HG02623 (cell line): ENCODE data around the gene RNF113B.

ENCODE experiments used
- ATAC-seq: cut with Tn5 transposase; IDR thresholded peaks from one replicate; pipeline ENCODE4 v1.9.1; 2021; ENCODE audit warnings: moderate library complexity; ENCODE audit not compliant: unreplicated experiment

Gene RNF113B

DNA sequence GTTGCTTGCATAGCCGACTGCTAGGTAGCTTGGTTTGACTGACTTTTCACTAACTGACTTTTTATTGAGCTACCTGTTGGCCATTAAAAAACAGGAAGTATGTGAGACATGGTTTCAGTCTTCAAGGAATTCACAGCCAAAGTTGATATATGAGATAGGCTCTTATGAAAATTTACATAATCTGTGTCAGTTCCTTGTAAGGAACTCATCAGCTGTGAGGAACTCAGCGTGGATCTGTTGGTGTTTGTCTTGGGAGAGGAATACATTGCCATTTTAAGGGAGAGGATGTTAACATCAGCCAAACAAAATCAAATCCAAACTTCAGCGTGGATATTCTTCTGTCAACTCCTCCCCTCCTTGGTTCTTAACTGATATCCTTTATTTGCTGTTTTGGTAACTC lies 2.0 kb downstream of the RNF113B start:
- no peak for ATAC-seq

DNA sequence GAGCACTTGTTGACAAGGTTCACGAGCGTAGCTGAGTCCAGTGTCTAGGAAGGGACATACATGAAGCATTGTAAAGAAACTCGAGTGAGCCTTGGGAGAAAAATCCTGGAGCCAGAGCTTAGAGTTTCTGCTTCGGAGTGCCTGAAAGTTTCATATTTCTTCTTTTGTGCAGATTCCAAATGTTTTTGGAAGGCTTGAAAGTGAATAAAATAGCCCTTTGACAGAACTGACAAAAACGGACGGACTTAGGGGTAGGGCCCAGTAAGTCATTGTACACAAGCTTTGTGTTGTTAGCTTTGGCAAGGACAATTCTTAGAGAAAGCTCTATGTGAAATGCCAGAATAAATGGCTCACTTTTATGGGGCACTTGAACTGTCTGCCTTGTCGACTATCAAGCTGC lies 2.8 kb downstream of the RNF113B start:
- no peak for ATAC-seq

DNA sequence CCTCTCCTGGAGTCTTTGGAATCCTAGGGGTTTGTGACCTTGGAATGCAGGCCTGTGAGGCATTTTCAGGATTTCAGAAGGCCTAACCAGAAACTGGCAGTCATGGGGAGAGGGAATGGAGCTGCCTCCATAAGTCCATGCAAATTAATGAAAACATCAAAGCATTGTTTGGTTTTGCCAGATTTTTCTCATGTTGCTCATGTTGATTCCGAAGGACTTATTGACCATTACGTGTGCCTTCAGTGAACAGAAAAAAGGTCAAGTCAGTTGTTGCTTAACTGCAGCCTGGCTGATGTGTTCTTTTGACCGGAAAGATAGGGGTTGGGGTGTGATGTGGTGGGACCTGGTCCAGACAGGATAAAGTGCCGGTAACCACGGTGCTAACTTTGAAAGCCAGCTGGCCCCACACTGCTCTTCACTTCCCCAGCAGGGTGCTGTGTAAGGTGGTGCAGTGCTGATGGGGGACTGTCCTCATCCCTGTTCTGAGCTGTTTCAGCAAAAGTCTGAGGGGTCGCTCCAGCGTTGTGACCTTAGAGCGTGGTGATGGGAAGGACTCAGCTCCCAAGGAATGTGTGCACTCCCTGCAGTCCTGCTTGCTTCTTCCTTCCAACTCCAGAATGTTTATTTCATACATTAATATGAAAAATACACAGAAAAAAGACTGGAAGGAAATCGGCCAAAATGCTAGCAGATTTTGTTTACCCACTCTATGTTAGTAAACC lies 3.5 kb downstream of the RNF113B start:
- no peak for ATAC-seq

DNA sequence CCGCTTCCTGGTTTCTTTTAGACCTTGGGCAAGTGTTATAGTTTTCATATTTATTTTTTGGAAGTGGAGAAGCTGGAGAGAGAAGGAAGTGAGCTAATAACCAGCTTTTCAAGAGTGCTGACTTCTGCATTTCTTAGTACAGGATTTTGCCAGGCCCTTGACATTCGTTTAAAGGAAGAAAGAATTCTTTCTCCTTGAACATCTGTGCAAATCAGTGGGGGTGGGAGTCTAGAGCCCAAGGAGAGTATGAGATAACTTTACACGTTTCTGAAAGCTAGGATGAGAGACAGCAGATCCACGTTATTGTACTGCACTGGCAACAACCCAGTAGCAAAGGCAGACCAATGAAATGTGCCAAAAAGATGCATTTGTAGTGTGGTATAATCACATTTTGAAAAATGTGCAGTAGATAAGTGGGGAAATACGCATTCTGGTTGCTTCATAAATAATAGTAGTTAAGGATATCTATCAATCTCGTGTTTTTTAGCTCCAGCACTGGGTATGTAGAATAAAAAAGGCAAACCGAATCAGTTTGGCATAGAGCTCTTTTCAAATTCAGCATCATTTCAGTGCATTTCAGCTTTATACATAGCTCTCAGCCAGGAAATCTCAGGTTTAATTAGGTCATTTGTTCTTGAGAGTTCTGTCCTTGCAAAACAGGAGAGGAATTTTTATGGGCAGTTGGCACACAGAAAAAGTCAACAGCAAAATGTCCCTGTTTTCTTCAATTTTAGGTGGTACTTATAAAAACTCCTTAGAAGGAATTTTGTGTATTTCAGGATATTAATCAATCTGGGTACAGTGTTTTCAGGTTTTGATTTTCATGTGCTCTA lies 4.3 kb downstream of the RNF113B start:
- ATAC-seq: no peak

DNA sequence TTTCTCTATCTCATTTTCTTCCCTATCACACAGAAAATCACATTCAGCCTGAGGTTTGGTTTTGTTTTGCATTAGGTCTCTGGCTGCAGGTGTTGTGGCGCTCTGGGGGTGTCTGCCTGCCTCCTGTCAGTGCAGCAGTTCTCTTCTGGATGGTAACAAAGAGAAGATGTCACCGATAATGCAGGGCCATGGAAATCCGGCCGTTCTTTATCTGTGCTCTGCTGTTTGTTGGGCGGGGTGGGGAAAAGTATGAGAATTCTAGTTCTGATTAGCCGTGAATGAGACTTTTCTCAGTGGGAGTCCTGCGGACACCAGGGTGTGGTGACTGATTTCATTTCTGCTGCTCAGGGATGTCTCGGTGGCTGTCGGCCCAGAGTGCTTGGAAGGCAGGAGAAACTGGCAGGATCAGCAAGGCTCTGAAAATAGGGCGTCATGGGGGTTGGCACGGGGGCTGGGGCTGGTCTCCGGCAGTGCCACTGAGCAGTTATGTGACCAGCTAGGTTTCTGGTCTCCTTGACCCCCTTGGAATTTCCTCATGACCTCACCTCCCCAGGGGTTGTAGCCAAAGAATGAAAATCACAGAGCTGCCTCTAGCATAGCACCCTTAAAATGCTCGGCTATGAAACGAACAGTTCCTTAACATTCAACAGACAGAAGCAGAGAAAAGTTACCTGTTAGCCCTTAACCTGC lies 5.0 kb downstream of the RNF113B start:
- no peak for ATAC-seq

DNA sequence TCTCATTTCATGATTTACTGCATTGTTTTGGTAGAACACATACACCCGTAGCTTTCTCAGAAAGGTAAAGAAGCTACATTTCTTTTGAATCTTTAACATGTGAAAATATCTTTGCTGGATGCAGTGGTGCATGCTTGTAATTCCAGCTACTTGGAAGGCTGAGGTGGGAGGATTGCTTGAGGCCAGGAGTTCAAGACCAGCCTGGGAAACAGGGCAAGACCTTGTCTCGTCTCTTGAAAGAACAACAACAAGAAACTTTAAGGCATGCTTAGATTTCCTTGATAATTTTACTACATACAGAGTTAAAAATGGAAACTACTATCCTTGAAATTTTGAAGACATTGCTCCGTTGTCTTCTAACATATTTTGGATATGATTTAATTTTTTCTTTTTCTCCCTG lies 7.7 kb downstream of the RNF113B start:
- no peak for ATAC-seq

DNA sequence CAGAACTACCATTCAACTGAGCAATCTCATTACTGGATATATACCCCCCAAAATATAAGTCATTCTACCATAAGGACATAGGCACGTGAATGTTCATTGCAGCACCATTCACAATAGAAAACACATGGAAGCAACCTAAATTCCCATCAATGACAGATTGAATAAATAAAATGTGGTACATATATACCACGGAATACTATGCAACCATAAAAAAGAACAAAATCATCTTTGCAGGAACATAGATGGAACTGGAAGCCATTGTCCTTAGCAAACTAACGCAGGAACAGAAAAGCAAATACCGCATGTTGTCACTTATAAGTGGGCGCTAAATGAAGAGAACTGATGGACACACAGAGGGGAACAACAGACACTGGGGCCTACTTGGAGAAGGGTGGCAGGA lies 14.1 kb downstream of the RNF113B start:
- ATAC-seq: no peak

DNA sequence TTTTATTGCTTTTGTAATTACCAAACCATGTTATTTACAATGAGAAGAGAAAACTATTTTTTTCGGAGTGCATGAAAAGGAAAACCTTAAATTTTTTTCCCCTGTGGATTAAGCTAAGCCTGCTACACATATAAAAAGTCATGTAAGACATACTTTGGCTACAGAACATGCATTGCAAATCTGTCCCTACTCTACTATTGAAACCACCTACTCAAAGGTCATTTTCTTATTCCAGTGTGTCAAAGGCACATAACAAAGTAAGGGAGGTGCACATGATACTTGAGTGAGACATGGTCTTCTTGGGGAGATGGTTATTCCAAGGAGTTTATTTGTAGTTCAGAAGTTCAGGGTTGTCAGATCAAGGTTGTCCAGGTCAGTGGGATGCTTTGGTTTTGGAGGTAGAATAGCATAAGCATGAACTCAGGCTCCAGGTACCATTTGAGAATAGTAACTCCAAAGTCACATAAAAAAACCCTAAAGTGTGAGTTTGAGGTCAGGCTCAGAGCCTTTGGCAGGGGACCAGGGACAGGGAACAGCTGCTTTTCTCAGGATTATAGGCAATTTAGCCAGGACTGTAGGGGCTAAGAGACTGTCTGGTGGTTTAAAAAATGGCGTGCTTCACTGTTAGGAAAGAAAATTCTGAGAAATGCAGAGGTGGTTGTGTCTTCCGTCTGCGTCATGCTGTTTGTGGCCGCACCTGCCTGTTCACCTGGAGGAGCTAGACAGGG lies 18.7 kb downstream of the RNF113B start:
- no peak for ATAC-seq

DNA sequence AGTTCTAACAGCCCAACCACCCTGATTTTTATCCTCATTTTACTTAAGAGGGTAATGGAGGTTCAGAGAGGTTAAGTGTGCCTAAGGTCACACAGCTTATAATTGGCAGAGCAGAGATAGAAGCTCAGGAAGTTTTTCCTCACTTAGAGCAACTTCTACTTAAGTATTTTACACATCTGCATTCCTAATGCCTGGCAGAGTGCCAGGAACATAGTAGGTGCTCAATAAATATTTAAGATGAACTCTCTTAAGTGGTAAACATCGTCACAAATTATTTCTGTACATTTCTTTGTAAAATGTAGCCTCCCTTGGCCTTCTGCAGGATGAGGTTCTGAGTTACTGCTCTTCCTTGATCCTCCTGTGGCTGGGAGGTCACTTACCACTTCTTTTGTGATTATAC lies 19.5 kb downstream of the RNF113B start:
- no peak for ATAC-seq

DNA sequence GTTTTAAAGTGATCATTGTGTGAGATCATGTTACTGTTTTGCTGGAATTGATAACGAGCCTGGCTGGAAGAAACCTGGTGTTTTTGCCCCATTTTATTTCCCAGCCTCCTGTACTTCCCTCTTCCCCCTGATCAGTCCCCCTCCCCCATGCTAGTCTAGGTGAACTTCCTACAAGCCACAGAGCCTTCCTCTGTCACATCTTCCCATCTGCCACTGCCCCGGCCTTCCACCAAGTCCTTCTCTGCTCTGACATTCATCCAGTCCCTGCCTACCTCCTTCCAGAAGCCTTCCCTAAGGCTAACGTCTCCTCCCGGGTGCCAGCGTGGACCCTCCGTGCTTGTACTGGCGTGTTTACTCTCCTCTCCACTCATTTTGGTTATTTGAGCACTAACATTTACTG lies 19.9 kb downstream of the RNF113B start:
- no peak for ATAC-seq

DNA sequence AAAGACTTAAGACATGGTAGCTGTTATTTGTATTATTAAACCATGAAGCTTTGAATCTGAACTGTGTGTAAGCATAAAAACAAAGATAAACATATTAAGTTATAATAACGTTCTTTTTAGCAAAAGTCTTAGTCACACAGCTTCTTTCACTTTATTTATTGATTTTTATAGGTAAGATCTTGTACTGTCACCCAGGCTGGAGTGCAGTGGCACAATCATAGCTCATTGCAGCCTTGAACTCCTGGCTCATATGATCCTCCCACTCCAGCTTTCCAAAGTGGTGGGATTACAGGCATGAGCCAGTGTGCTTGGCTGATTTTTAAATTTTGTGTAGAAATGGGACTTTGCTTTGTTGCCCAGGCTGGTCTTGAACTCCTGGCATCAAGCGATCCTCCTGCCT lies 20.8 kb downstream of the RNF113B start:
- no peak for ATAC-seq

DNA sequence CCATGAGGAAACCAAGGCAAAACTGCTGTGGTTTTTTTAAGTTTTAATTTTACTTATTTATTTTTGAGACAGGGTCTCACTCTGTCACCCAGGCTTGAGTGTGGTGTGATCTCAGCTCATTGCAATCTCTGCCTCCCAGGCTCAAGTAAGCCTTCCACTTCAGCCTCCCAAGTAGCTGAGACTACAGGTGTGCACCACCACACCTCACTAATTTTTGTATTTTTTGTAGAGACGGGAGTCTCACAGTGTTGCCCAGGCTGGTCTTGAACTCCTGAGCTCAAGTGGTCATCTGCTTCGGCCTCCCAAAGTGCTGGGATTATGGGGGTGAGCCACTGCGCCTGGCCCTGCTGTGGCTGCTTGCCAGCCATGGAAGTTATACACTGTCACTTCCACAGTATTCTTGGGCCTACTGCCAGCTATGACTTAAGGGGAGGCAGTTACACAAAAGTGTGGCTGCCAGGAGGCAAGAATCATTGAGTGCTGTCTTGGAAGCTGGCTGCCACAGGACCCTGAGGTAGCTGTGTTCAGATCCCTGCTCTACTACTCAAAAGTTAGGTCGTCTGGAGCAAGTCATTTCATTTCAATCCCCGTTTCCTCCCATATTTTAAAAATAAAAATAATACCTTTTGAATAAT lies 21.5 kb downstream of the RNF113B start:
- no peak for ATAC-seq

DNA sequence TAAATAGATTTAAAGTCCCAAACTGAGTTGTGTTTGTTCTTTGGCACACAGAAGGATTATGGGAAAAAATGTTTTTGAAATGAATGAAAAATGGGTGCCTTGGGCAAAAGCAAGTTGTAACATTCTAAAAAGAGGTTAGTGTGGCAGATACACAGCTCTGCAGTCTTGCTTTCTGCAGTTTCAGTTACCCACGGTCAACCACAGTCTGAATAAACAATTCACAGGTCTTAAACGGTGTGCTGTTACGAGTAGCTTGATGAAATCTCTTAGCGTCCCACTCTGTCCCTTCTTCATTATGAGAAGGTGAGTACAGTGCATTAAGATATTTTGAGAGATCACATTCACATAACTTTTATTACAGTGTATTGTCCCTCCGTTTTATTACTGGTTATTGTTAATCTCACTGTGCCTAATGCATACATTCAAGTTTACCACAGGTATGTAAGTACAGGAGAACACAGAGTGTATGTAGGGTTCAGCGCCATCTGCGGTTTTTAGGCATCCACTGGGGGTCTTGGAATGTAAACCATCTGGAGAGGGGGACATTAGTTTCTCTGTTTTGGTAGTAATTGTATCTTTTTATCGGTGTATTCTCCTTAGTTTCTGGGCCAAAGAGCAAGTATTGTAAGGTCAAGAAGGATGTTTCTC lies 26.1 kb downstream of the RNF113B start:
- ATAC-seq: no peak

DNA sequence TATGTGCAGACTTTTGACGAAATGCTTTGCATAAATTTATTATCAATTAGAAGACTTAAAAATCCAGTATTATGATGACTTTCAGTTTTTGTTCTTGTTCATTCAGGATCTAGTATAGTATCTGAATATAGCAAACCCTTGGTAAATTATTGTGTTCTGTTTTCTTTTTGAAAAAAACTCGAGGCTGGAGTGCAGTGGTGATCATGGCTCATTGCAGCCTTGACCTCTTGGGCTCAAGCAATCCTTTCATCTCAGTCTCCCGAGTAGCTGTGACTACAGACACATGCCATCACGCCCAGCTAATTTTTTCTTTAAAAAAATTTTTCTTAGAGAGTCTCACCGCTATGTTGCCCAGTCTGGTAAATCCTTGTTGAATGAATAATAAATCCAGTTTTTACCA lies 29.5 kb downstream of the RNF113B start:
- no peak for ATAC-seq

DNA sequence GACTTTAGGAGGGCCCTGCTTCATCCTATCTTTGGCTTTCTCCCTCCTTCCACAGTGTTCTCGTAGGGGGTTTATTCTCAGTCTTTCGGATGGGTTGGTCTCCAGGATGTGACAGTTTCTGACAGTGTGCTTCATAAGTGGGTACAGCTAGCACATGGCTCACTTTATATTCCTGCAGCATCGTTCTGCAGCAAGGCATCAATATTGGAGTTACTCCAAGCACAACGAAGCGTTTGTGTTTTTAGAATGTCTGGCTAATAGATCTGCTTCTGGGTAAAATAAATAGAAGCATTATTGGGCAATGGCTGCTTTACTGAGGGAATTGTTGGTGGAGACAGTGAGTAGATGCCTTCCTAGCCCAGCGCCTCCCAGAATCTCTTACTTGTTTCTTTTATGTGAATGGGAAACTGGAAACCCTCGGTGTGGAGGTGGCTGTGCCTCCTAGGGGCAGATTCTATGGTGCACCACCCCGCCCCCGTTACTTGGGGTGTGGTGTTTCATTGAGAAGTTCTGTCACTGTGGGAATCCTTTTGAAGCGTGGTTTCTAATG lies 32.2 kb downstream of the RNF113B start:
- no peak for ATAC-seq

DNA sequence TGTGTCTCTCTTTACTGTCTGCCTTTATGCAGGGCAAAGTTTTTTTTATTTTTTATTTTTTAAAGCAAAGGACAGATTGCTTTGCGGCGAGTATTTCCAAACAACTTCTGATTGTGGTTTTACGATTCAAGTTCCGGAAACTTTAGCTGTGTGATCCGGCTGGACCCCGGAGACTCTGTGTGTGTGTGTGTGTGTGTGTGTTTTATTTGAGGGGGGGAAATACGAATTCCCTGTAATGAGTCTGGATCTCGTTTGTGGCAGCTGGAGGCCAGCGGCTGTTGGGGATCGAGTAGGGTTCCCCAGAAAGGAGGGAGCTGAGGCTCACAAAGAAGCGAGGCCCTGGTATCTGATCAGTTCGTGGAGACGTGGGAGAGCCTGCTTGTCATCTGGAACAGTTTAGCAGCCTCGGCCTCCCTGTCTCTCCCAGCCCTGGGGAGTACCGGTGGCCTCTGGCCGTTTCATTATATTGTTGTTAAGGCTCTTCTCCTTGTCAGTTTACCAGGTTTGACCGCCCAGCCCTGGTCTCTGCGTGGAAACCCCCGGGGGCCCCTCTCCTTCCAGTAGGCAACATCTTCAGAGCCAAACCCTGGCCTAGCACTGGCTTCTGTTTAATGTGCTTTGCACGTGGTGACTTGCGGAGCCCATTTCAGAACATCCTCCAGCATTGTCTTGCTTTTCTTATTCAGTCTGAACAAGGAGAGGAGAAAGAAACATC lies 32.9 kb downstream of the RNF113B start:
- no peak for ATAC-seq

DNA sequence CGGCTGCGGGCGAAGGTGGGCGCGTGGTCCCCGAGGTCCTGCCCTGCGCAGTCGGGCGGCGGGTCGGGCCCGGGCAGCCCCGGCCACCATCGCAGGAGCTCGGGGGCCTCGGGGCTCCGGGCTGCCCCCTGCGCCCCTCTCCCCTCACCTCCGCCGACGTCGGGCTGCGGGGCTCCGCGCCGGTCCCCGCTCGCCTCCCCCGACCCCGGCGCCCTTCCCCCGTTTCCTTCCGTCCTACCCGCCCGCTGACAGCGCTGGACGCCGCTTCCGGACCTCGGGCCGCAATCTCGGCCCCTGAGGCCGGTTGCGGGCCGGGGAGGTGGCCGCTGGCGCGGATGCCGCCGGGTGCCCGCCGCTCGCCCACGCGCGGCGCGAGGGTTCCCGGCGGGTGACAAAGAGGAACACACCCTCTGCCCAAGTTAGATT lies 33.5 kb downstream of the RNF113B start:
- ATAC-seq: no peak

DNA sequence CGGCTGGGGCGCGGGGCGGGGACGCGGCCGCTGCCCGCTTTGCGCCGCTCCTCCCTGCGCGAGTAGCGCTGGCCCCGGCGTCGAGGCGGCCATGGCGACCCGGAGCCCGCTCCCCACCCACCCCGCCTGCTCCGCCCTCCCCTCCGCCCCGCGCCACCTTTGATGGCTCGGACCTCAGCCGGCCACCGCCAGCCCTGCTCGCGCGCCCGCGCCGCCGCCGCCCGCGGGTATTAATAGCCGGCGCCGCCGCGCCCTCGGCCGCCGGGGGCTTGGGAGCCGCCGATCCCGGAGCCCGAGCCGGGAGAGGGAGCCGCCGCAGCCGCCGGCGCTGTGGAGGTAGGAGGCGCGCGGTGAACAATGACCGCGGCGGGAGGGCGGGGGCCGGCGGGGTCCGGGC lies 33.9 kb downstream of the RNF113B start:
- no peak for ATAC-seq

DNA sequence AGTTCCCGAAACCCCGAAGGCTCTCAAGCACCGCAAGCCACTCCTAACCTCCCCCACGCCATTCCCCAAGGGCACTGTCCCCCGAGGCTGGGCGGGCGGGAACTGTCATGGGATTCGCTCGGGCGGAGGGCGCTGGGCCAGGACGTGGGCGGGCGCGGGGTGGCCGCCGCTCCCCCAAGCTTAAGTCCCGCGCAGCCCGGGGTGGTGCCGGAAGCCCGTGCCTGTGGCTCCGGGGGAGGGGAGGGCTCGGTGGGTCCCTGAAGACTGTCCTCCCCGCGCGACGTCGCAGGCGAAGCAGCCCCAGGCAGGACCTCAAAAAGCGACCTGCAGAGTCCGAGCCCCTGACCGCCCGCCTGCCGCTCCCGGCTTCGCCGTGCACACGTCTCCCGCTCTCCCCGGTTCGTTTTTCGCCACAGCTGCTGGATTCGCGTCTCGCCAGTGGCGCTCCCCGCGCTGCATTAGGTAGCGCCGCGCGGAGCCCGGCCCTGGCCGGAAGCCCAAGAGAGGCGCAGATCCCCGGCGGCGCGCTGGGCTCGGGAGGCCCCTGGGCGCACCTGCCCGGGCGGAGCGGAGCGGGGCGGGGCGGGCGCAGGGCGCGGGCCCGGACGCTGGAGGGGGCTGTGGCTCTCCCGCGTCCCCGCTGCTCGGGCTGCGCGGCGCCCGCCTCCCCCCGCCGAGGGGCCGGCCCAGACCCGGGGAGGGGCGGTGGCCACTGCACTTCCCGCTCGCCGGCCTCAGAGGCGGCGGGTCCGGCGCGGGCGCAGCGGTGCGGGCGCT lies 34.5 kb downstream of the RNF113B start, which contains the start of gene FARP1:
Gene FARP1, plus strand, starts transcription at position 715 of the 777 bp plus-strand sequence. CDS start 70,149 bp downstream, outside the sequence.
- ATAC-seq: no peak
